ENCODE measurements around the gene KIF26B.

The KIF26B gene

DNA sequence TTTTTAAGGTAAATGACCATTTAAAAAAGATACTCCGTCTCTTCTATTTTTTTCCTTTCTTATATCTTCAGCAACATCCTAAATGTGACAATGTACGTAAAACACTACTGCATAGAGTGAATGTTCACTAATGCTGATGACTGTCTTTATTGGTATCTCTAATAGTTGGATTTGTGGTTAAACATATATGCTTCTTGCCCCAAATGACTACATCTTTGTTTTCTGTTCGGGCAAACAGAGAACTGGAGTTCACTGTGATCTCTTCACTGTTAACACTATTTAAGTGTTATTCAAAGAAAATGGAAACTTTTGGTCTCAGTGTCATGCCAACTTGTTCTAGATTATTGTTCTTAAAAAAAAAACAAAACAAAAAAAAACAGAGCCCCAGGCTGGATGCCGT, 109.4 kb downstream of the KIF26B start:
- H3K36me3 ChIP-seq (ENCODE audit: insufficient read depth, low read length): no peaks in the 10 kb centered on the region
- 94% methylated on average over 3 of the region's 4 CpGs for WGBS
- H3K9ac ChIP-seq (ENCODE audit: low read depth, low read length): no peak overlapping the region
- H3K4me3 ChIP-seq (ENCODE audit: low read length): no peak overlapping the region
- no peaks in the 10 kb centered on the region for H3K27me3 ChIP-seq (ENCODE audit: insufficient read depth, low read length)
- H3K4me1 ChIP-seq (ENCODE audit: insufficient read depth, low read length): no peaks in the 10 kb centered on the region; the same call in 1 of the 2 replicates
- H3K27ac ChIP-seq (ENCODE audit: low read depth, low read length): no peak overlapping the region
- H3K9me3 ChIP-seq (ENCODE audit: insufficient read depth, low read depth, low read length): no peaks in the 10 kb centered on the region

DNA sequence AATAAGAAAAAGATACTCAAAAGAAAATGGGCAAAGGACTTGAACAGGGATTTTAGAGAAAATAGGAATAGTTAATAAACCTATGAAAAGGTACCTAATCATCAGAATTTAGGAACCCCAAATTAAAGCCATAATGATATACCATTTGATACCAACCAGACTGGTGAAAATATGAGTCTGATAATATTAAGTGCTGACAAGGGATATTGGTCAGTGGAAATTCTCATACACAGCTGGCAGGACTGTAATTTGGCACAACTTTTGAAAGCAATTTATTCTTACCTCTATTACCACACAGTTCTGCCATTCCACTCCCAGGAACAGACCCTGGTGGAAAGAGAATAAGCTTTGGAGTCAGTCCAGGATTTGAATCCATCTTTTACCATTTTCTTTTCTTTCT, 111.3 kb downstream of the KIF26B start:
- peaks cover 6% of the 10 kb centered on the region; the same call in 1 of the 2 replicates for H3K9me3 ChIP-seq (ENCODE audit: insufficient read depth, low read depth, low read length)
- H3K27ac ChIP-seq (ENCODE audit: low read depth, low read length): no peak overlapping the region
- no peaks in the 10 kb centered on the region; the same call in 1 of the 2 replicates for H3K4me1 ChIP-seq (ENCODE audit: insufficient read depth, low read length)
- no peak overlapping the region for H3K9ac ChIP-seq (ENCODE audit: low read depth, low read length)
- no peak overlapping the region for H3K4me3 ChIP-seq (ENCODE audit: low read length)
- no peaks in the 10 kb centered on the region for H3K27me3 ChIP-seq (ENCODE audit: insufficient read depth, low read length)
- H3K36me3 ChIP-seq (ENCODE audit: insufficient read depth, low read length): no peaks in the 10 kb centered on the region

DNA sequence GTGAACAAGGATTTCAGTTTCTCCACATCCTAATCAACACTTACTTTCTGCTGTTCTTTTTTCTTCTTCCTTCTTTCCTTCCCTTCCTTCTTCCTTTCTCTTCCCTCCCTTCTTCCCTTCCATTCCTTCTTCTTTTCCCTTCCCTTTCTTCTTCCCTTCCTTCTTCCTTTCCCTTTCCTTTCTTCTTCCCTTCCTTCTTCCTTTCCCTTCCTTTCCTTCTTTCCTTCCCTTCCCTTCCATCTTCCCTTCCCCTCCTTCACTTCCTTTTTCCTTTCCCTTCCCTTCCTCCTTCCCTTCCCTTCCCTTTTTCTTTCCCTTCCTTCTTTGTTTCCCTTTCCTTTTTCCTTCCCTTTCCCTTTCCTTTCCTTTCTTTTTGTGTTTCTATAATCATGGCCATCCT, 115.3 kb downstream of the KIF26B start:
- no peaks in the 10 kb centered on the region for H3K36me3 ChIP-seq (ENCODE audit: insufficient read depth, low read length)
- H3K9me3 ChIP-seq (ENCODE audit: insufficient read depth, low read depth, low read length): peaks cover 10% of the 10 kb centered on the region; the same call in 1 of the 2 replicates
- H3K4me1 ChIP-seq (ENCODE audit: insufficient read depth, low read length): no peaks in the 10 kb centered on the region
- H3K4me3 ChIP-seq (ENCODE audit: low read length): no peak overlapping the region
- no peak overlapping the region for H3K27ac ChIP-seq (ENCODE audit: low read depth, low read length)
- H3K27me3 ChIP-seq (ENCODE audit: insufficient read depth, low read length): no peaks in the 10 kb centered on the region
- H3K9ac ChIP-seq (ENCODE audit: low read depth, low read length): no peak overlapping the region

- peaks cover 10% of the 10 kb centered on the region; the same call in 1 of the 2 replicates for H3K9me3 ChIP-seq (ENCODE audit: insufficient read depth, low read depth, low read length)
- no peaks in the 10 kb centered on the region for H3K27me3 ChIP-seq (ENCODE audit: insufficient read depth, low read length)
- no peak overlapping the region for H3K9ac ChIP-seq (ENCODE audit: low read depth, low read length)
- H3K27ac ChIP-seq (ENCODE audit: low read depth, low read length): no peak overlapping the region
- H3K4me1 ChIP-seq (ENCODE audit: insufficient read depth, low read length): no peaks in the 10 kb centered on the region
- no peaks in the 10 kb centered on the region for H3K36me3 ChIP-seq (ENCODE audit: insufficient read depth, low read length)
- WGBS: 97% methylated on average over 1 of the region's 1 CpG
- no peak overlapping the region for H3K4me3 ChIP-seq (ENCODE audit: low read length)
Measured at GRCh38 chr1:245270972-245271371, 116.2 kb downstream of the KIF26B start.

- Histone ChIP-seq H3K36me3 (ENCODE audit: insufficient read depth, low read length) (no peaks in the 10 kb centered on the region), H3K27ac (ENCODE audit: low read depth, low read length) (no peak overlapping the region), H3K27me3 (ENCODE audit: insufficient read depth, low read length) (no peaks in the 10 kb centered on the region), H3K4me3 (ENCODE audit: low read length) (no peak overlapping the region), H3K9me3 (ENCODE audit: insufficient read depth, low read depth, low read length) (peaks cover 10% of the 10 kb centered on the region; the same call in 1 of the 2 replicates), H3K9ac (ENCODE audit: low read depth, low read length) (no peak overlapping the region), H3K4me1 (ENCODE audit: insufficient read depth, low read length) (peaks cover 5% of the 10 kb centered on the region; the same call in 1 of the 2 replicates)
- 92% methylated on average over 4 of the region's 4 CpGs for WGBS
Measured at GRCh38 chr1:245272676-245273075, 117.9 kb downstream of the KIF26B start.

- H3K9ac ChIP-seq (ENCODE audit: low read depth, low read length): no peak overlapping the region
- H3K36me3 ChIP-seq (ENCODE audit: insufficient read depth, low read length): no peaks in the 10 kb centered on the region
- H3K4me3 ChIP-seq (ENCODE audit: low read length): no peak overlapping the region
- H3K9me3 ChIP-seq (ENCODE audit: insufficient read depth, low read depth, low read length): no peaks in the 10 kb centered on the region; the same call in 1 of the 2 replicates
- H3K4me1 ChIP-seq (ENCODE audit: insufficient read depth, low read length): peaks cover 6% of the 10 kb centered on the region; the same call in 1 of the 2 replicates
- no peaks in the 10 kb centered on the region for H3K27me3 ChIP-seq (ENCODE audit: insufficient read depth, low read length)
- H3K27ac ChIP-seq (ENCODE audit: low read depth, low read length): no peak overlapping the region
- 86% methylated on average over 5 of the region's 5 CpGs for WGBS
Measured at GRCh38 chr1:245276445-245276844, 121.7 kb downstream of the KIF26B start.

DNA sequence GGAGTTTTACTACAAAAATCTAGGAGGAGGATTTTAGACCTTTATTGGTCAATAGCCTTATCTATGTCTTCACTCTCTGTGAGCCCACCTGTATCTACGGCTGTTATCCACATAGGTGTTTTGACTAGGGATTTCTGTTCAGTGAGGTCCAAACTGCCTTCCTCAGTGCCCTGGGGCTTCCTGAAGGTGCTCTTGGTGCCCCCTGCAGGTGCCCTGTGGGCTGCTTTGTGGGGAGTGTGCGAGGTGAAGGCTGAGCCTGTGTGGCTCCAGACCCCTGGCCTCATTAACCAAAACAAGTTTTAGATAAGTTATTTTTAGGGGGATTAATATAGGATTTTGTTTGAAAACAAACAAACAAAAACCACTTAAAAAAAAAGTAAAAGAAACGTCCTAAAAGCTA, 122.5 kb downstream of the KIF26B start:
- Histone ChIP-seq H3K27me3 (ENCODE audit: insufficient read depth, low read length) (no peaks in the 10 kb centered on the region), H3K9ac (ENCODE audit: low read depth, low read length) (no peak overlapping the region), H3K4me1 (ENCODE audit: insufficient read depth, low read length) (peaks cover 6% of the 10 kb centered on the region; the same call in 1 of the 2 replicates), H3K27ac (ENCODE audit: low read depth, low read length) (no peak overlapping the region), H3K36me3 (ENCODE audit: insufficient read depth, low read length) (no peaks in the 10 kb centered on the region), H3K9me3 (ENCODE audit: insufficient read depth, low read depth, low read length) (no peaks in the 10 kb centered on the region), H3K4me3 (ENCODE audit: low read length) (no peak overlapping the region)
- 75% methylated on average over 2 of the region's 3 CpGs for WGBS

DNA sequence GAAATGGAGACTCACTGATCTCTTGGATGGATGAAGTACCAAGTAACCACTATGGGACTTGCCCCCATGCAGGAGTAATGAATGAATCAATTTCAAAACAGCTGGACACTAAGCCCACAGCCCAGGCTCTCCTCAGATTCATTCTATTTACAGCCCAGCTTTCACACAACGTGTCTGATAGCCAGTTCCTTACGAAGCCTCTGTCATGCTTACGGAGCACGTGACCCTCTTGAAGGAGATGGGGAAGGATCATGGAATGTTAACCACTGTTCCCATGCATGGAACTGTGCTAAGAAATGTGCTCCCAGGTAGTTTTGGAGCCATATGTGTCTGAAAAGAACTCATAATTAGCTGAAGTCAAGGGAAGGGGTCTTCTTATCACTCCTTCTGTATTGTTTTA, 124.1 kb downstream of the KIF26B start:
- Histone ChIP-seq H3K27me3 (ENCODE audit: insufficient read depth, low read length) (no peaks in the 10 kb centered on the region), H3K27ac (ENCODE audit: low read depth, low read length) (no peak overlapping the region), H3K4me1 (ENCODE audit: insufficient read depth, low read length) (peaks cover 6% of the 10 kb centered on the region; the same call in 1 of the 2 replicates), H3K36me3 (ENCODE audit: insufficient read depth, low read length) (no peaks in the 10 kb centered on the region), H3K4me3 (ENCODE audit: low read length) (no peak overlapping the region), H3K9ac (ENCODE audit: low read depth, low read length) (no peak overlapping the region), H3K9me3 (ENCODE audit: insufficient read depth, low read depth, low read length) (no peaks in the 10 kb centered on the region)
- 89% methylated on average over 4 of the region's 4 CpGs for WGBS

DNA sequence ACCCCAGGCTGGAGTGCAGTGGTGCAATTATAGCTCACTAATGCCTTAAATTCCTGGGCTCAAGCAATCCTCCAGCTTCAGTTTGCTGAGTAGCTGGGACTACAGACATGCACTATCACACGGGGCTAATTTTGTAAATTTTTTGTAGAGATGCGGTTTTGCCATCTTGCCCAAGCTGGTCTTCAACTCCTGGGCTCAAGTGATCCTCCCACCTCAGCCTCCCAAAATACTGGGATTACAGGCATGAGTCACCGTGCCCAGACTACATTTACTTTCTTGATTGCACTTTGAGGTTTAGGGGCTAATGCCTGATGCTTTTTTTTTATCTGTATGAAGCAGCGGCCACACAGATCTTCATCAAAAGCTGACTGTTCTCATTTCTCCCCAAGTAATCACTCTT, 124.6 kb downstream of the KIF26B start:
- WGBS: 91% methylated on average over 4 of the region's 4 CpGs
- Histone ChIP-seq H3K27ac (ENCODE audit: low read depth, low read length) (no peak overlapping the region), H3K9ac (ENCODE audit: low read depth, low read length) (no peak overlapping the region), H3K4me1 (ENCODE audit: insufficient read depth, low read length) (peaks cover 6% of the 10 kb centered on the region; the same call in 1 of the 2 replicates), H3K4me3 (ENCODE audit: low read length) (no peak overlapping the region), H3K36me3 (ENCODE audit: insufficient read depth, low read length) (no peaks in the 10 kb centered on the region), H3K9me3 (ENCODE audit: insufficient read depth, low read depth, low read length) (no peaks in the 10 kb centered on the region), H3K27me3 (ENCODE audit: insufficient read depth, low read length) (no peaks in the 10 kb centered on the region)

DNA sequence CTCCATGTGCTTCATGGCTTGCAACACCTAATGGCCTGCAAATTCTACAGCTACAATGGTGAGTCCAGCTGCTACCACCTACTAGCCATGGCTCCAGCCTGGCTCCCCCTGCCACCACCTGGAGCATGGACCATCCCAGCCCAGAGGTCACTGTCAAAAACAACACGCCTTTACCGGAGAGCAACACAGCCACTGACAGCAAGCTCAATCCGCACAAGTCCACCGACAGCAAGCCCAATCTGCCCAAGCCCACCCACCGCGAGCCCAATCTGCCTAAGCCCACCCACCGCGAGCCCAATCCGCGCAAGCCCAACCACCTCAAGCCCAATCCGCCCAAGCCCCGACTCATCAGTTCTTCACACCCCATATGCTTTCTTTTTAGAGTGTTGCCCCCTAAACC, 128.2 kb downstream of the KIF26B start:
- no peaks in the 10 kb centered on the region for H3K36me3 ChIP-seq (ENCODE audit: insufficient read depth, low read length)
- 97% methylated on average over 12 of the region's 12 CpGs for WGBS

GRCh38 chr1:245285168-245285567, 130.4 kb downstream of the KIF26B start:
- H3K27ac ChIP-seq (ENCODE audit: low read depth, low read length): no peak overlapping the region
- H3K36me3 ChIP-seq (ENCODE audit: insufficient read depth, low read length): no peaks in the 10 kb centered on the region
- no peaks in the 10 kb centered on the region for H3K27me3 ChIP-seq (ENCODE audit: insufficient read depth, low read length)
- no peak overlapping the region for H3K9ac ChIP-seq (ENCODE audit: low read depth, low read length)
- 88% methylated on average over 4 of the region's 4 CpGs for WGBS
- no peaks in the 10 kb centered on the region for H3K4me1 ChIP-seq (ENCODE audit: insufficient read depth, low read length)
- H3K9me3 ChIP-seq (ENCODE audit: insufficient read depth, low read depth, low read length): no peaks in the 10 kb centered on the region
- H3K4me3 ChIP-seq (ENCODE audit: low read length): no peak overlapping the region

More for the DNA sequence above, 128.2 kb downstream of the KIF26B start:
- H3K4me3 ChIP-seq (ENCODE audit: low read length): no peak overlapping the region
- H3K9me3 ChIP-seq (ENCODE audit: insufficient read depth, low read depth, low read length): no peaks in the 10 kb centered on the region
- H3K4me1 ChIP-seq (ENCODE audit: insufficient read depth, low read length): no peaks in the 10 kb centered on the region
- H3K27me3 ChIP-seq (ENCODE audit: insufficient read depth, low read length): no peaks in the 10 kb centered on the region
- H3K9ac ChIP-seq (ENCODE audit: low read depth, low read length): no peak overlapping the region
- H3K27ac ChIP-seq (ENCODE audit: low read depth, low read length): no peak overlapping the region

DNA sequence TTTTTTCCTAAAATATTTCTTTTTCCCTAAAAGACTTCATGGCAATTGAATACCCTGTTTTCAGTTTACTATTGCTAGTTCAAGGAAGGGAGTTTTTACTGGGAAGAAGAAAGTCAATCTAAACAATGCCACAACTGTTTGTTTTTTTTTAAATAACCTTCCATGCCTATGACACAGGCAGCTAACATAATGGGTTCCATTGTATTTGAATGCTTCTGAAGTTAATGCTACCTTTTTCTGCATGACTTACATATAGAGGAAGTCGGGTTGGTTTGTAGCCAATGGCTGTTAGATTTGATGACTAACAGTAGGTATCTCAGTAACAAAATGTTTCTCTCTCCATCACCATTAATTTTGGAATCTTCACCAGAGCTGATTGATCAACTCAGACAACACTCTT, 134.0 kb downstream of the KIF26B start:
- Histone ChIP-seq H3K9ac (ENCODE audit: low read depth, low read length) (no peak overlapping the region), H3K4me1 (ENCODE audit: insufficient read depth, low read length) (no peaks in the 10 kb centered on the region), H3K27me3 (ENCODE audit: insufficient read depth, low read length) (no peaks in the 10 kb centered on the region), H3K4me3 (ENCODE audit: low read length) (no peak overlapping the region), H3K27ac (ENCODE audit: low read depth, low read length) (no peak overlapping the region), H3K36me3 (ENCODE audit: insufficient read depth, low read length) (no peaks in the 10 kb centered on the region), H3K9me3 (ENCODE audit: insufficient read depth, low read depth, low read length) (no peaks in the 10 kb centered on the region)
- WGBS: 100% methylated on average over 1 of the region's 1 CpG

All from HUES64 (cell line).